Vagina (tissue), 2 donors: ENCODE results near the gene PTPN21.

ENCODE experiments used
- CTCF ChIP-seq, 3 experiments: fragments of 450-650 bp in 2 of 3; fragments of 200-600 bp in 1 of 3; sonication (generic) in 1 of 3; IDR thresholded peaks; one replicate each; pipeline ENCODE4 v1.5.1; 2017 to 2019; ENCODE audit warnings: antibody characterized with exemption in 3 of 3, mild to moderate bottlenecking in 2 of 3, moderate library complexity in 2 of 3
- POLR2A ChIP-seq, 2 donors: fragments of 450-650 bp; IDR thresholded peaks; one replicate each; pipeline ENCODE4 v1.6.1; 2017; ENCODE audit warnings: antibody characterized with exemption in 2 of 2, mild to moderate bottlenecking in 2 of 2, moderate library complexity in 2 of 2
- POLR2AphosphoS5 ChIP-seq, 2 donors: sonication (generic); formaldehyde crosslinking; IDR thresholded peaks; one replicate each; pipeline ENCODE4 v1.9.0; 2017; ENCODE audit warnings: antibody characterized with exemption in 2 of 2, mild to moderate bottlenecking in 2 of 2, low read depth in 1 of 2; ENCODE audit not compliant: insufficient read depth in 1 of 2

- TF ChIP-seq CTCF (IDR thresholded peaks at IDR 0.05) (no peak), POLR2AphosphoS5 (IDR thresholded peaks at IDR 0.05; ENCODE audit: insufficient read depth in 1 of 2, low read depth in 1 of 2) (no peak), POLR2A (IDR thresholded peaks at IDR 0.05) (no peak)
Observed at GRCh38 chr14:88535813-88536212, 19.0 kb downstream of the PTPN21 start.
